A673 (cell line): ENCODE data around the gene PSMA4.
"Not testable (repeated sequence)": the region's sequence is repeated elsewhere in the genome, so short reads cannot be mapped to it uniquely, and the experiment has no call there.

Experiments used
- EZH2 ChIP-seq: fragments of 200-600 bp; sonication (generic); IDR thresholded peaks from 2 replicates; pipeline ENCODE4 v1.6.1; 2017; ENCODE audit warnings: borderline replicate concordance, low read depth, mild to moderate bottlenecking, mixed read lengths, antibody characterized with exemption, low read length; ENCODE audit not compliant: poor library complexity, severe bottlenecking
- TF ChIP-seq, protein P1 (sequence below): fragments of 300-800, 200-600 bp; sonication (generic); conservative IDR thresholded peaks from 2 replicates; pipeline ENCODE4 v1.5.1; 2017; ENCODE audit warnings: low read depth, mild to moderate bottlenecking, antibody characterized with exemption, low read length, moderate library complexity, mixed read lengths

DNA sequence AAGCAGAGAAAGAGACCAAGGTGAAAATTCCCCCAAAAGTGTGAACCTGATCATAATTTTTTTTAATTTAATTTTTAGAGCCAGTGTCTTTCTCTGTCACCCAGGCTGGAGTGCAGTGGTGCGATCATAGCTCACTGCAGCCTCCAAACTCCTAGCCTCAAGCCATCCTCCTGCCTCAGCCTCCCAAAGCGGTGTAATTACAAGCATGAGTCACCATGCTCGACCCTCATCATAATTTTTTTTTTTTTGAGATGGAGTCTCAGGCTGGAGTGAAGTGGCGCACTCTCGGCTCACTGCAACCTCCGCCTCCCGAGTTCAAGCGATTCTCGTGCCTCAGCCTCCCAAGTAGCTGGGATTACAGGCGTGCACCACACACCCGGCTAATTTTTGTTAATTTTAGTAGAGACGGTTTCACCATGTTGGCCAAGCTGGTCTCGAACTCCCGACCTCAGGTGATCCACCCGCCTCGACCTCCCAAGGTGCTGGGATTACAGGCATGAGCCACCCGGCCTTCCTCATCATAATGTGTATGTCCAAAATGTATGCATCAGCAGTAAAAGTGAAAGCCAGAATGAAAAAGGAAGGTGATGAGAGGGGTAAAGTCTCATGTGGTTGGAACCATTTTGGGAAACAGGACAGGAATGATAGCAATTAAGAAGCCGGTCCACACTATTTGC is 642 bp upstream of the PSMA4 start:
- TF ChIP-seq, protein P1, sequence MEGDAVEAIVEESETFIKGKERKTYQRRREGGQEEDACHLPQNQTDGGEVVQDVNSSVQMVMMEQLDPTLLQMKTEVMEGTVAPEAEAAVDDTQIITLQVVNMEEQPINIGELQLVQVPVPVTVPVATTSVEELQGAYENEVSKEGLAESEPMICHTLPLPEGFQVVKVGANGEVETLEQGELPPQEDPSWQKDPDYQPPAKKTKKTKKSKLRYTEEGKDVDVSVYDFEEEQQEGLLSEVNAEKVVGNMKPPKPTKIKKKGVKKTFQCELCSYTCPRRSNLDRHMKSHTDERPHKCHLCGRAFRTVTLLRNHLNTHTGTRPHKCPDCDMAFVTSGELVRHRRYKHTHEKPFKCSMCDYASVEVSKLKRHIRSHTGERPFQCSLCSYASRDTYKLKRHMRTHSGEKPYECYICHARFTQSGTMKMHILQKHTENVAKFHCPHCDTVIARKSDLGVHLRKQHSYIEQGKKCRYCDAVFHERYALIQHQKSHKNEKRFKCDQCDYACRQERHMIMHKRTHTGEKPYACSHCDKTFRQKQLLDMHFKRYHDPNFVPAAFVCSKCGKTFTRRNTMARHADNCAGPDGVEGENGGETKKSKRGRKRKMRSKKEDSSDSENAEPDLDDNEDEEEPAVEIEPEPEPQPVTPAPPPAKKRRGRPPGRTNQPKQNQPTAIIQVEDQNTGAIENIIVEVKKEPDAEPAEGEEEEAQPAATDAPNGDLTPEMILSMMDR = not testable (repeated sequence)
- TF ChIP-seq EZH2 = not testable (repeated sequence)
